Vagina (tissue), 2 donors: ENCODE results near the gene MDK. TPM values are rescaled to one million over a fixed set of nuclear protein-coding genes. Genes with fewer than 3 reads are reported as not detected.

Experiments
- DNase-seq, 2 donors: peaks; one replicate each; pipeline ENCODE4 v3.0.0-alpha.2; 2017; ENCODE audit errors: extremely low spot score in 2 of 2
- H3K27ac ChIP-seq: fragments of 200-600 bp; sonication (generic); one replicate; pipeline ENCODE4 v1.5.1; 2019
- H3K27me3 ChIP-seq: fragments of 200-600 bp; sonication (generic); one replicate; pipeline ENCODE4 v1.5.1; 2019
- H3K36me3 ChIP-seq, 2 donors: fragments of 200-600 bp; sonication (generic); one replicate each; pipeline ENCODE4 v1.5.1; 2017 to 2019
- H3K4me1 ChIP-seq: fragments of 200-600 bp; sonication (generic); one replicate; pipeline ENCODE4 v1.5.1; 2019
- H3K4me3 ChIP-seq, 2 donors: fragments of 200-600 bp; sonication (generic); 1 replicate in 1 of 2; 2 replicates in 1 of 2; pipeline ENCODE4 v1.5.1; 2016 to 2019
- H3K9me3 ChIP-seq: fragments of 200-600 bp; sonication (generic); one replicate; pipeline ENCODE4 v1.5.1; 2019
- CTCF ChIP-seq, 3 experiments: fragments of 450-650 bp in 2 of 3; fragments of 200-600 bp in 1 of 3; sonication (generic) in 1 of 3; IDR thresholded peaks; one replicate each; pipeline ENCODE4 v1.5.1; 2017 to 2019; ENCODE audit warnings: antibody characterized with exemption in 3 of 3, mild to moderate bottlenecking in 2 of 3, moderate library complexity in 2 of 3
- POLR2A ChIP-seq, 2 donors: fragments of 450-650 bp; IDR thresholded peaks; one replicate each; pipeline ENCODE4 v1.6.1; 2017; ENCODE audit warnings: antibody characterized with exemption in 2 of 2, mild to moderate bottlenecking in 2 of 2, moderate library complexity in 2 of 2
- POLR2AphosphoS5 ChIP-seq, 2 donors: sonication (generic); formaldehyde crosslinking; IDR thresholded peaks; one replicate each; pipeline ENCODE4 v1.9.0; 2017; ENCODE audit warnings: antibody characterized with exemption in 2 of 2, mild to moderate bottlenecking in 2 of 2, low read depth in 1 of 2; ENCODE audit not compliant: insufficient read depth in 1 of 2
- intact Hi-C: fragments of 100-400 bp; cut with DNase I; formaldehyde crosslinking; loops from one replicate; pipeline ENCODE4 v1.15.1; 2023
- total RNA-seq: library from RNA; depleted of rRNA; stranded (reverse); fragments of >200 nt; gene quantifications from one replicate; pipeline ENCODE4 v1.2.3, GENCODE V29; 2016

The MDK gene
- total RNA-seq, 1 donor from 2014 or later = 142 TPM

GRCh38 chr11:46363455-46364005 lies 17.9 kb upstream of the MDK start:
- Histone ChIP-seq H3K36me3 (no peaks in the 10 kb centered on the region), H3K4me1 (peaks cover 48% of the 10 kb centered on the region), H3K27ac (peak overlapping the region; percentile 70), H3K4me3 (no peak overlapping the region), H3K9me3 (no peaks in the 10 kb centered on the region), H3K27me3 (no peaks in the 10 kb centered on the region)
- TF ChIP-seq POLR2AphosphoS5 (IDR thresholded peaks at IDR 0.05; ENCODE audit: insufficient read depth in 1 of 2, low read depth in 1 of 2) (no peak), CTCF (IDR thresholded peaks at IDR 0.05) (no peak)
- intact Hi-C loops = no loop called here
- no peak for DNase-seq

GRCh38 chr11:46364056-46364455 lies 17.4 kb upstream of the MDK start:
- Histone ChIP-seq H3K36me3 (no peaks in the 10 kb centered on the region), H3K27me3 (no peaks in the 10 kb centered on the region), H3K9me3 (no peaks in the 10 kb centered on the region), H3K4me3 (no peak overlapping the region), H3K4me1 (peaks cover 48% of the 10 kb centered on the region), H3K27ac (peak overlapping the region; percentile 70)
- TF ChIP-seq CTCF (IDR thresholded peaks at IDR 0.05) = no peak
- no peak for TF ChIP-seq POLR2A (IDR thresholded peaks at IDR 0.05)
- no peak for TF ChIP-seq POLR2AphosphoS5 (IDR thresholded peaks at IDR 0.05; ENCODE audit: insufficient read depth in 1 of 2, low read depth in 1 of 2)
- intact Hi-C loops = no loop called here
- no peak for DNase-seq

- H3K36me3 ChIP-seq = peaks cover 0 to 2% of the 10 kb centered on the region in 2 donors
- H3K27me3 ChIP-seq = no peaks in the 10 kb centered on the region
- no peaks in the 10 kb centered on the region for H3K9me3 ChIP-seq
- TF ChIP-seq POLR2AphosphoS5 (IDR thresholded peaks at IDR 0.05; ENCODE audit: insufficient read depth in 1 of 2, low read depth in 1 of 2) (no peak), CTCF (IDR thresholded peaks at IDR 0.05) (no peak), POLR2A (IDR thresholded peaks at IDR 0.05) (no peak)
- intact Hi-C loops = no loop called here
- no peak overlapping the region for H3K4me3 ChIP-seq
- H3K4me1 ChIP-seq = peaks cover 48% of the 10 kb centered on the region
- H3K27ac ChIP-seq = no peak overlapping the region
- no peak for DNase-seq
Measured at GRCh38 chr11:46364791-46365190, 16.7 kb upstream of the MDK start.

GRCh38 chr11:46366260-46366659 lies 15.2 kb upstream of the MDK start:
- intact Hi-C loops = no loop called here
- Histone ChIP-seq H3K27me3 (no peaks in the 10 kb centered on the region), H3K9me3 (no peaks in the 10 kb centered on the region), H3K4me3 (no peak overlapping the region), H3K36me3 (peaks cover 0 to 15% of the 10 kb centered on the region in 2 donors), H3K4me1 (peaks cover 41% of the 10 kb centered on the region), H3K27ac (no peak overlapping the region)
- no peak for TF ChIP-seq POLR2AphosphoS5 (IDR thresholded peaks at IDR 0.05; ENCODE audit: insufficient read depth in 1 of 2, low read depth in 1 of 2)
- no peak for TF ChIP-seq CTCF (IDR thresholded peaks at IDR 0.05)
- TF ChIP-seq POLR2A (IDR thresholded peaks at IDR 0.05) = no peak
- no peak for DNase-seq

- Histone ChIP-seq H3K4me3 (no peak overlapping the region), H3K9me3 (no peaks in the 10 kb centered on the region), H3K36me3 (peaks cover 0 to 20% of the 10 kb centered on the region in 2 donors), H3K27me3 (no peaks in the 10 kb centered on the region), H3K4me1 (peaks cover 37% of the 10 kb centered on the region), H3K27ac (no peak overlapping the region)
- DNase-seq = no peak
- TF ChIP-seq CTCF (IDR thresholded peaks at IDR 0.05) = no peak
- no peak for TF ChIP-seq POLR2AphosphoS5 (IDR thresholded peaks at IDR 0.05; ENCODE audit: insufficient read depth in 1 of 2, low read depth in 1 of 2)
- no peak for TF ChIP-seq POLR2A (IDR thresholded peaks at IDR 0.05)
- intact Hi-C loops = no loop called here
Measured at GRCh38 chr11:46366661-46367161, 14.8 kb upstream of the MDK start.
